ENCODE measurements around the gene FAM110D.
A peak's percentile ranks its signal among the peaks of the same experiment; 100 is the strongest.

Gene FAM110D

DNA sequence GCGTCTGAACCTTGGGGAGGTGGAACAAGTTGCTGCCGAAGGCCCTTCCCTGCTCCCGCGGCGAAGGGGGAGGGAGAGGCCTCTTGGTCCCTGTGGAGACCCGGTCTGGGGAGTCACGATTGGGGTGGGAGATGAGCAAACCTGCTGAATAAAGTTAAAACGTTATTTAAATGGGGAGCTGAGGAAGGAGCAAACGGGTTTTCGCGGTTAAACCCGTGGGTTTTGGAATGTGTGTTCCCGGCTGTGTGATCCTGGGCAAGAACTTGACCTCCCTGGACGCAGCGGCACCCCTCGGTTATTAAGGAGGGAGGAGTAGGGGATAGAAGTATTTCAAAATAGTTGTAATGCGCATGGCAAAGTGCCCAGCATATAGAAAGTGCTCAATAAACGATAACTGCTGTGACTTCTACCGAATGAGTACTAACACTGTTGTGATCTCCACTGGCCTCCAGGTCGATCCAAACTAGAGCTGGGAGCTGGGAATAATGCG lies 3.4 kb downstream of the FAM110D start:
- no peak for DNase-seq (ENCODE audit: low read depth in 2 of 2, low spot score in 1 of 2)

DNA sequence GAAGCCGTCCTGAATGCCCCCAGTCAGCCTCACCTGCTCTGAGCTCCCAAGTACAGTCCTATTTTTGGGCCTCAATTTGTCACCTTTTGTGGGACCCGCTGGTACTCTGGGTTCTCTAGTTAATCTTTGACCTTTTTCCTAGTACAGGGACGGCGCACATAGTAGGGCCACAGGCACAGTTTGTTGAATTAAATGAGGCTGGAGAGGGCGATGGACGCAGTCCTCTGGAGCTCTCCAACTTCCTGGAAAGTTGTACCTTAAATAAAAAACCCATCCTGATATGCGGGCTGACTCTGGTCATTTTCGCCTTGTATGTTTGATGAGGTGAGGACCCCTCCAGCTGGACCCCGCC lies 4.8 kb downstream of the FAM110D start:
- DNase-seq (ENCODE audit: low read depth in 2 of 2, low spot score in 1 of 2): no peak

DNA sequence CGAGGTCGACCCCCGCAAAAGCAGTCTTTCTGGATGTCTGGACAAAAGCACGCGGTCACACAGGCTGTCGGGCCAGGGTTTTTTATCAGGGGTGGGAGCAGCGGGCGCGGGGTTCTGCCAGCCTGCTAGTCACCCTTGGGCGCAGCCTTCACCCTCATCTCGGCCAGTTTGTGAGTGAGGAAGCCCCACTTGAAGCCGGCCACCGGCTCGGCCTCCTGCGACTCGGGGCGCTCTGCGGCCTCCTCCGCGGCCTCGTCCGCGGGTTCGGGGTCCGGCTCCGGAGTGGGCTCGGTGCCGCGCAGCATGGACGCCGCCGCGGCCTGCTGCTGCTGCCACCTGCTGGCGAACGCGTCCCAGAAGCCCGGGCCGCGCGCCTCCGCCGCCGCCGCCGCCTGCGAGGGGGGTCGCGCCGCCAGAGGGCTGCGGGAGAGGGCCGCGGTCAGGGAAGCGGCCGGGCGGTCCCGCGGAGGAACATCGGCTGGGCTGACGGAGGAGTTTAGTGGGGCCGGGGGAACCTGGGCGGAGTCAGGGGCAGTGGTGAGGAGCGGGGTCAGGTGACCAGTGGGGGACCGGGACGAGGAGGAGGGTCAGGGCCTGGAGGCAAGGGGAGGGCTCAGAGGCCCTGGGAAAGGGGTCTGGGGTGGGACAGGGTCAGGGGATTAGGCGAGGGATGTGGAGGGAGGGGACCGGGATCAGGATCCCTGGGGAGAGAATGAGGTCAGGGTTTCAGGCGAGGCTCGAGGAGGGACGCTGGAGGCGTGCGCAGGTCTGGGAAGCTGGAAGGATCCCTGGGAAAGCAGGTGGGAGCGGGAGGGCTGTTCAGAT lies 5.4 kb downstream of the FAM110D start:
- peak in 1 of 2 donors; percentile 20 for DNase-seq (ENCODE audit: low read depth in 2 of 2, low spot score in 1 of 2)

DNA sequence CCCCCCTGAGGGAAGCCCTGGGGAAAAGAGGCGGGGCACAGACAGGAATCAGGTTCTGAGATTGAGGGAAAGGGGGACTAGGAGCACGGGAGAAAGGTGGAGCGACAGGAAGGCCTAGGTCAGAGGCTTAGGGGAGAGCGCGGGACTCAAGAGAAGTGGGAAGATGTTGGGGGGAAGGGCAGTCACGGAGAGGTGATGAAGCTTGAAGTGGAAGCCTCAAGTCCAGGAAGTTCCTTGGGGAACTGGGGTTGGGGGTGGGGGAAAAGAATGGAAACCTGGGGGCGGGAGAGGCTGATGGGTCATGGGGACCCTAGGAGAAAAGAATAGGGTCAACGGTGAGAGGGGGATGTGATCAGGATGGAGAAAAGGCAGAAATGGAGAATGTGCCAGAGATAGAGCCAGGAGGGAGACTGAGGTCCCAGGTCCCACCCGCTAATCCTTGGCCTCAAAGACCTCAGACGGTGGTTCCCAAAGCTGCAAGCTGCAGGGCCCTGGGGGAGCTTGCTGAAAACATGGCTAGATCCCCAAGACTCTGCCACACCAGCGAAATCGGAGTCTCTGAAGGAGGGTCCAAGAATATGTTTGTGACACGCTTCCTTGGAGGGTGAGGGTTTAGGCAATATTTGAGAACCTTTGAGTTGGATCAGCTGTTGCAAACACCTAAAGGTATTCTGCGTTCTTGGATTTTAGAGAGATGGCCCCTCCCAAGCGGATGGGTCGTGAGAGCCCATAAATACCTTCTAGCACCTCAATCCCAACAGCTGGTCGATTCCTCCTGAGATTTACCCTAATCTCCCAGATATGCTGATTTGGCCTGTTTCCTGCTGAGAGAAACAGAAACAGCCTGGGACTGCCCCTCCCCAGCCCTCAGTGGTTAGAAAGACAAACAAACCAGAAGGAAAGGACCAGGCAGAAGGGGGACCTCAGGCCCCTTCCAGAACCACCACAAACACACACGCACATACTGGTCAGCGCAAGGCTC lies 6.3 kb downstream of the FAM110D start:
- no peak for DNase-seq (ENCODE audit: low read depth in 2 of 2, low spot score in 1 of 2)

DNA sequence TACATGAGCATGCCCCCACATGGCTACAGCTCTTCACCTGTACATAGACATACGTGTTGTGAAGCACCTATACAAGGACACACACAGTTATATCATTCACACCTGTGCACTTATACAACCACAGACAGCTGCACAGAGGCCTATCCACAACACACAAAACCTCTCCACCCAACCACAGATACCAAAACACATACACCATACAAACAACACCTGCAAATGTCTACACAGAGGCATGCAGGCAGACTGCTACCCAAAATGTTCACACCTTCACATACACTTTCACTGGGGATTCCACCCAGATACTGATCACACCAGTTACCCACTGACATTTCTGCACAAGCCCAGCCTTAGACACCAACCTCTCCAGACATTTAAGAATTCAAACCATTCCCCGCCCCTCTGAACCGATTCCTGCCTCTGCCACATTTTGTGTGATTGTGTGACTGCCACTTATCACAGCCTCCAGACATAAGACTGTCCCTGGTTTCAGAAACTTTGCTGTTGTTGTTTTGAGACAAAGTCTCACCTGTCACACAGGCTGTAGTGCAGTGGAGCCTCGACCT lies 7.9 kb downstream of the FAM110D start:
- DNase-seq (ENCODE audit: low read depth in 2 of 2, low spot score in 1 of 2): no peak

DNA sequence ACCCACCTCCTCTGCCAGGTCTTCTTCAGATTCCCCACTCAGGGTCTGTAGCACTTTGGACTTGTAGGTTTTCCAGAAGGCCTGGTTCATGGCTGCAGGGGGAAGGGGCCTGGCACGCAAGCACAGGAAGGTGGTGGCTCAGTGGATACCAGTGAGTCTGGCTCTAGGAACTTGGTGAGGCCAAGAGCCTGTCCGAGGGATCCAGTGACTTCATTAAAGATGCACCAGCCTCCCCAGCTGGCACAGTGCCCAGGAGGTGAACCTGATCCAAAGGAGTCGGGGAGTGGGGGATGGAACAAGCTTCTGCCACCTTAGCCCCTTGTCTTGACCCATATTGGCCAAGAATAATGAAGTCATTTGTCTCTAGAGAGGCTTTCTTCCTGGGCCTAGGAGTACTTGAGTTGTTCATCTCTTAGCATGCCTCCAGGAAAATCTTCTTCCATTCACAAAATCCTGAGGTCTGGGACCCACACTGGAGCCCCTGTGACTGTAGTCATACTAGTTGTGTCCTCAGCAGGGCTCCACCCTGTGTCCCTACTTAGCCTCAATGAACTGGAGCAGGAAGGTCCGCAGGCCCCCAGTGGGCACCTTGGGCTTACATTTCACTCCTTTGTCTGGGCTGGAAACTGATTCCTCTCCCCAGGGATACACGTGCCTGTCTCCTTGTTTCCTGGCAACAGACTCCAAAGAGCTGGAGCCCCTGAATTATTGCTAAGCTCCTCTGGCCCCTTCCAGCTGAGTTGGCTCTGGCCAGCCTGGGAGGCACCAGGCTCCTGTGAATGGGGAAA lies 9.7 kb downstream of the FAM110D start, which contains the start of gene C1orf232:
TSS of gene C1orf232 (minus strand) at position 554 of the 788 bp plus-strand sequence. CDS start at position 90, 464 bp downstream.
- DNase-seq (ENCODE audit: low read depth in 2 of 2, low spot score in 1 of 2): no peak

DNA sequence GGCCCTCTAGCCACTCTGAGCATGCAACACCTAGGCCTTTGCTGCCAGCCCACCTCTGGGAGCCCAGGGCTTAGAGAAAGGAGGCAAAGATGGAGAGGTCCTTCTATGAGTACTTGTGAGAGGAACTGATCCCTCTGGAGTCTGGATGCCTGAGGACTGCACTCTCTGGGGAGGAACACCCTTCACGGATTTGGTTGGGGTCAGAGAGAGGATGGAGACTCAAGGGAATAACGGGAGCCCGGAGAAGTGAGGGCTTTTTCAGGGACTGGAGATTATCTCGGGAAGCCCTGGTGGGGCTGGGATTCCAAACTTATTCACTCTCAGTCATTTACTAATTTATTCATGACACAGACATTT lies 10.3 kb downstream of the FAM110D start:
- DNase-seq (ENCODE audit: low read depth in 2 of 2, low spot score in 1 of 2): no peak

DNA sequence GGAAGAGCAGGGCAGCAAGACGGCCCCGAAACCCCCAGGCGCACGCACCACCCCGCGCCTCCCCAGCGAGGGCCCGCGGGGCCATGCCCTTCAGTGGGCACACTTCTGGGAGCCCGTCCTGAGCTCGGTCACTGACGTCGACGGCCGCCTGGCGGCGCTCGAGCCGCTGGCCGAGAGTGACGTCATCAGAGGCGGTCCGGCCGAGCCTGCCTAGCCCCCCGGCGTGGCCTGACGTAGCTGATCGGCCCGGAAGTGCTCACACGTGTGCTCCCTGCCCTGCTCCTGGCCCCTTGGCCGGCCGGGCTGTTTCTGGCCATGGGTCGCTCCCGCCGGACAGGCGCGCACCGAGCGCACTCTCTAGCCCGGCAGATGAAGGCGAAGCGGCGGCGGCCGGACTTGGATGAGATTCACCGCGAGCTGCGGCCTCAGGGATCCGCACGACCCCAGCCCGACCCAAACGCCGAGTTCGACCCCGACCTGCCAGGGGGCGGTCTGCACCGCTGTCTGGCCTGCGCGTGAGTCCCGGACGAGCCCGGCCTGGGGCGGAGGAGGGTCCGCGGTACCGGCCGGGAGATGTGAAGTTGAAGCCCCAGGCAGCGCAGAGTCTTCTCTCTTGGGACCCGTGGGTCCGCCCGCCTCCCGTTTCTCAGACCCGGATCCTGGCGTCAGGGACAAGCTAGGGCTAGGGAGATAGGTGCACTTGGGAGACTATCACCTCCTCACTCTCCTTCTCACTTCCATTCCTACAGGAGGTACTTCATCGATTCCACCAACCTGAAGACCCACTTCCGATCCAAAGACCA lies 11.0 kb downstream of the FAM110D start, which contains the start of gene ZNF593:
TSS of gene ZNF593 (plus strand) at position 240 of the 803 bp plus-strand sequence. CDS start at position 316, 76 bp downstream.
- peak; percentile 69 to 74 for DNase-seq (ENCODE audit: low read depth in 2 of 2, low spot score in 1 of 2)

DNA sequence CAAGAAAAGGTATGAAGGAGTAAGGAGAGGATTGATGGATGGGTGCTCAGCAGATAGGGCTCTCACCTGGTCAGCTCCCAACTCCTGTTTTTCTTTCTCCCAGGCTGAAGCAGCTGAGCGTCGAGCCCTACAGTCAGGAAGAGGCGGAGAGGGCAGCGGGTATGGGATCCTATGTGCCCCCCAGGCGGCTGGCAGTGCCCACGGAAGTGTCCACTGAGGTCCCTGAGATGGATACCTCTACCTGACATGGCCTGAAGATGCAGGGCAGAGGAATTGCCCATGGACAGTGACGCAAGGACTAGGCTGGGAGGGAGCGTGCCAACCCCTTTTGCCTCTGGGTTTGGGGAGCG lies 11.6 kb downstream of the FAM110D start:
- no peak for DNase-seq (ENCODE audit: low read depth in 2 of 2, low spot score in 1 of 2)

DNA sequence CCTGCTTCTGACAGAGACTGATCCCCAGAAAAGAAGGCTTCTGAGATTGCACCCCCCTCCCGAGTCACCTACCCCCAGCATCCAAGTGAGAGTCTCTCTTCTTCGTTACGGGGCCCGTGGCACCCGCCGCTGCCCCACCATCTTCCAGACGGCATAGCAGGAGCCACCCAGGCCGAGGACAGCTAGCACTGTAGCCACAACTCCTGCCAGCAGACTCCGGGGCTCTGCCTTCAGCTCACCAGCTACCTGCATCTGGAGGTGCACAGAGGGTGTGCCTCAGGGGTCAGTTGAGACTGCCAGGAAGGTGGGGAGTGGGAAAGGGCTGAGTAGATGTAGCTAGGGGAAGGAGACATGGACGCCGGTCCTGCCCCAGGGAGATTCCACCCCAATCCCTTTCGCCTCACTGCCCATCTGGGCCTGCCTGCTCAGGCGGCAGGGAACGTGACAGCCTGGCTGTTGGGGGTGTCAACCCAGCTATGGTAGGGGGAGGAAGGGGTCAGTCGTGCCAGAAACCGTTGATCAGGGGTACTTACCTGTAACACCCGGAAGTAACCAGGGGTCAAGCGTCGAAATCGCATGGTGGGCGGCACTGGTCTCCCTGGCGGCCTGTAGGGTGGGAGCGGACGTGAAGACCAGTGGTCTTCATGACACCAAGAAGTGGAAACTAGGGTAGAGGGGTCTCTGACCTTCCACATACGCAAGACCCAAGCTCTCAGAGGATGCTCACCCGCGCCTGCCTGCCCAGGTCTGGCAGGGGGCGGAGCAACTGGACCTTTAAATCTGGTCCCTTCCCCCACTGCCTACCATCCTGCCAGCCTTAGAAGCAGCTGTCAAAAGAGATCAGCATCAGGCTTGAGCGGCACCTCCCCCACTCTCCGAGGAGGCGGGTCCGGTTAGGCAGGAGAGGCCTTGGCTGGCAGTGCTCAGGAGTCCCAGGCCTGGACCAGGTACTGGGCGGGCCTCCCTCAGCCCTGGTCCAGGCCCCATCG lies 12.5 kb downstream of the FAM110D start, which contains the start of gene ZNF593OS:
TSS of gene ZNF593OS (minus strand) at position 749 of the 989 bp plus-strand sequence. CDS start at position 578, 171 bp downstream.
- DNase-seq (ENCODE audit: low read depth in 2 of 2, low spot score in 1 of 2): no peak

DNA sequence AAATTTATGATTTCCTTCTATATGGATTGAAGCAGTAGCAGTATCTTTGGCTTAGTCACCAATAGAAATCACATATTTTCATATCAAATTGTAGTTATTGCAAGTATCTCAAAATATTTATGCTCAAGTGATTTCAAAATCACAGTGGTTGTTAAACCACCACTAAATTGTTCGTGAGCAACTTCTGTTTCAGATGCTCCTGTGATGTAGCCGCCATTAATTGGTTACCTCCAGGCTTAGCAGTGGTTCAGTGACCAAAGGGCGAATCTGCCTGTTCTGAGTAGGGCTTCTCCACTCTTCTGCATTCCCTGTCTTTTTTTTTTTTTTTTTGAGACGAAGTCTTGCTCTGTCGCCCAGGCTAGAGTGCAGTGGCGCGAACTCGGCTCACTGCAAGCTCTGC lies 16.5 kb downstream of the FAM110D start:
- no peak for DNase-seq (ENCODE audit: low read depth in 2 of 2, low spot score in 1 of 2)

DNA sequence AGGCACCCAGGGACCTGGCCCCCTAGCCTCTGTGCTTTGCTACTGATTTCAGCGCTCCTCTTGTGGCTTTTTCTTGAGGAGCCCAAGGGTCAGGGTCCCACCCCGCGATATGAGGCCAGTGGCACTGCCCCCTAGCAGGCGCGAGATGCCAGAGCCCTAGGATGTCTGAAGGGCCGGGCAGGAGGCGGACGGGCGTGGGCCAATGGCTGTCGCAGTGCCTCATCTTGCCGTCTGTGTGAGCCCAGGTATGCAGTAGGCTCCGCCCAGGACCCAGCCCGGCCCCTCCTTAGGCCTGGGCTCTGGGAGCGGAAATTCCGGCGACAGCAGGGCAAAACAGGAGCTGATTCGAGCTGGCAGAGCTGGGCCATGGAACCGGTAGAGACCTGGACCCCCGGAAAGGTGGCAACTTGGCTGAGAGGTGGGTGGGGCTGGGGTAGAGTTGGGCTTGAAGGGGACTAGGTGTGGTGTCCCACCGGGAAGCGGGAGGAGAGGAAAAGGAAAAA lies 18.4 kb downstream of the FAM110D start, which contains the start of gene CNKSR1:
TSS of gene CNKSR1 (plus strand) at position 310 of the 503 bp plus-strand sequence. CDS start at position 367, 57 bp downstream.
- no peak for DNase-seq (ENCODE audit: low read depth in 2 of 2, low spot score in 1 of 2)

DNA sequence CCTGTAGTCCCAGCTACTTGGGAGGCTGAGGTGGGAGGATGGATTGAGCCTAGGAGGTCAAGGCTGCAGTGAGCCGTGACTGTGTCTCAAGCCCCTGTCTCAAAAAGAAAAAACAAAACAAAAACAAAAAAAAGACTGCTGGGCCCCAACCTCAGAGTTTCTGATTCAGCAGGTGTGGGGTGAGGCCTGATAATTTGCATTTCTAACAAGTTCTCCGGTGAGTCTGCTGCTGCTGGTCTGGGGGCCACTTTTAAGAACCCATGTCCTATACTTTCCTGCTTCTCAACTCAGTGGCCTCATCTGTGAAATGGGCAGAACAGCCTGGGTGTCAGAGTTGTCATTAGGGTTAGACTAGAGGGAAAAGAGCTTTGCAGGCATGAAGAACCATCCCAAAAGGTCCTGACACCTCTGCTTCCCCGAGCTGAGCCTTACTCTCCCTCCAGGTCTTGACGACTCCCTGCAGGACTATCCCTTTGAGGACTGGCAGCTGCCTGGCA lies 21.2 kb downstream of the FAM110D start:
- DNase-seq (ENCODE audit: low read depth in 2 of 2, low spot score in 1 of 2): no peak

DNA sequence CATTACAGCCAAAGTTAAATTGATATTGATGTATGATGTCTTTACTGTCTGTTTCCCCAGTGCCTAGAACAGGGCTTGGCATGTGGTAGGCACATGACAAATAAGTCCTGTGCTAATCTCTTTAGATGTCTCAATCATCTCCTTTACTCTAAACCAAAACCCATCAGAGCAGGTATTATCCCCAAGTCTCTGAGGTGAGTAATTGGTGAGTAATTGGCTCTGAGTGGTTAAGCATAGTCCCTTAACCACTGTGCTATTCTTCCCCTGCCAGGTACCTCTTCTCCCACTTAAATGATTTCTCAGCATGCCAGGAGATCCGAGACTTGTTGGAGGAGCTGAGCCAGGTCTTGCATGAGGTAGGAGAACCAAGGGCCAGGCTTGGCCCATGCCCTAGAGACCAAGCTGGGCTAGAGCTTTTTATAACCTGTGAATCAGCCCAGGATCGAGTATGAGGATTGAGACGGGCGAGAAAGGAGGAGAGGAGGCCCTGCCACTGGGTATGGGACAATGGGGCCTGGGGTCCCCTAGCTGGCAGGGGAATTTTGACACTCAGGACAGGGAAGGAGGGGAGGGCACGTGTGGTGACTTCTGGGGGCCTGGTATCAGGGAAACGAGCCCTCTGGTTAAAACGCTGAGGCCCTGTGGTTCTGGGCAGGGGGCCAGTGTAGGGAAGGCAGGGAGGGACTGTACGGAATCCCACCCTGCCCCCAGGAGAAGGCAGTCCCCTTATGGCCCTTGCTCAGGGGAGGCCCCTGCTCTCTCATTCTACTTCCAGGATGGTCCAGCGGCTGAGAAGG lies 22.9 kb downstream of the FAM110D start:
- no peak for DNase-seq (ENCODE audit: low read depth in 2 of 2, low spot score in 1 of 2)

DNA sequence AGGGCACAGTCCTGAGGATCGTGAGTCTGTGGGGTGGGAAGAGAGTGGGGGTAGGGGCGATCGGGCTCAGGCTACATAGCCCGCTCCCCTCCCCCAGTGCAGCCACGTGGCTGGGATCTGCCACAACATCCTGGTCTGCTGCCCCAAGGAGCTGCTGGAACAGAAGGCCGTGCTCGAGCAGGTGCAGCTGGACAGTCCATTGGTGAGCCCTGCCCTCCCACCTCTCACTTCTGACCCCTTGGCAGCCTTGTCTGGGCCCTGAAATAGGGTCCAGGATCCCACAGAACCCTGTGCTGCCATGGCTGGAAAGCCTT lies 23.5 kb downstream of the FAM110D start:
- no peak for DNase-seq (ENCODE audit: low read depth in 2 of 2, low spot score in 1 of 2)

DNA sequence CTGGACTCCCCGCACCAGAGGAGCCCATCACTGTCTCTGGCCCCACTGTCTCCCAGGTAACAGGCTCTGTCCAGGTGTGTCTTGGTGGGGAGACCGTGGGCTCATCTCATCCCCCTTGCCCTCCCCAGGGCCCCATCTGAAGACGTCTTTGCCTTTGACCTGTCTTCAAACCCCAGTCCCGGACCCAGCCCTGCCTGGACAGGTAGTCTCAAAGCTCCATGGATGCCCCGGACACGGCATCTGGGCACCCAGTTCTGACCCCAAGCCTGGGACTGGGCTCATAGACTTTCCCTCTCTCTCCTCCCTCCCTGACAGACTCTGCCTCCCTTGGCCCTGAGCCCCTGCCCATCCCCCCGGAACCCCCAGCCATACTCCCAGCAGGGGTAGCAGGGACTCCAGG lies 25.2 kb downstream of the FAM110D start:
- DNase-seq (ENCODE audit: low read depth in 2 of 2, low spot score in 1 of 2): no peak

DNA sequence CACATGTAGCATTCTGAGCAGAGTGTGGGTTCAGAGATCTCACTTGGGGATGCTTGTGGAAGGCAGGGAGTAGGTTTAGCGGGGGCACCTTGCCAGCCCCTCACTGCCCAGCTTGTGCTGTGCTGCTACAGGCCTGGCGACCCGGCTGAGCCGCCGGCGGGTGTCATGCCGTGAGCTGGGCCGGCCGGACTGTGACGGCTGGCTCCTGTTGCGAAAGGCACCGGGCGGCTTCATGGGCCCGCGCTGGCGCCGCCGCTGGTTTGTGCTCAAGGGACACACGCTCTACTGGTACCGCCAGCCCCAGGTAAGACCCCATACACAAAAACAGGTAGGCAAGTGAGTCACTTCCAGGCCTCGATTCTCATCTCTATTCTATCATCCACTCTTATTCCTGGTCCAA lies 26.0 kb downstream of the FAM110D start:
- DNase-seq (ENCODE audit: low read depth in 2 of 2, low spot score in 1 of 2): no peak

Data from stimulated activated CD8-positive, alpha-beta memory T cell treated with anti-CD3 and anti-CD28 coated beads, Interleukin-4, amount 100 ng/mL, for 1 hour (primary cell).